ENCODE results near the gene CNTN4.

Gene CNTN4

DNA sequence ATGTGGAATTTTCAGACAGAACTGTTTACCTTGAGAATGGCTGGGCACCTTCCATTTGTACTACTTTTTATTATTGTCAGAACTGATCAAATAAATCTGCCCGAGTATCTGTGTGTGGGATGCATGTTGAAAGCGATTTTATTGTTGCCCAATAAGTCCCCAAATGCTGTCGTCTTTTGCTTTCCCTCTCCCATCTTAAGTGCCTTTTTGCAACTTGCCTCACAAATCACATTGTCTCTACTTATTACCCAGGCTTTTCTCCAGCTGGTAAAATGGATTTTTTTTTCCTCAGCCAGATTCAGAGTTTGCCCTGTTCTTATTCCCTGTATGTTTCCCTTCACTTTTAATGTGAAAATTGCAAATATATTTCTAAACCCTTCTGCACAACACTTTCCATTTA, 163.1 kb downstream of the CNTN4 start:
- no peak for DNase-seq (ENCODE audit: low read depth, low spot score)

DNA sequence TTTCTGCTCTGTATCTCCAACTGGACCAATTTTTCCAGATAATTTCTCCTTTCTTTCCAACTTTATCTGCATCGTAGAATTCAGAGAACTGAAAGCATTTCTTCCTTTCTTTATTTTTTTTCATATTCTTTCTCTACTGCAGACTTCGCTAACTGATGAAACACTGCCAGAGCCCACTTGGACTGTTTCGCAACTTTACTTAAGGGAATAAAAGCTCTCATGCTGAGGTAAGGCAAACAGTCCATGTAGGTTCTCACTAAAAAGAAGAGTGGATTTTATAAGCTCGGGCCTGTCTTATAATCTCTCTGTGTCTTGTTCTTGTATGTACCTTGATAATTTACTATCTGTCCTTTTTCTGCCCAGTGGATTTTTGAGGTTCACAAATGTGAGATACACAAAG, 163.5 kb downstream of the CNTN4 start:
- no peak for DNase-seq (ENCODE audit: low read depth, low spot score)

DNA sequence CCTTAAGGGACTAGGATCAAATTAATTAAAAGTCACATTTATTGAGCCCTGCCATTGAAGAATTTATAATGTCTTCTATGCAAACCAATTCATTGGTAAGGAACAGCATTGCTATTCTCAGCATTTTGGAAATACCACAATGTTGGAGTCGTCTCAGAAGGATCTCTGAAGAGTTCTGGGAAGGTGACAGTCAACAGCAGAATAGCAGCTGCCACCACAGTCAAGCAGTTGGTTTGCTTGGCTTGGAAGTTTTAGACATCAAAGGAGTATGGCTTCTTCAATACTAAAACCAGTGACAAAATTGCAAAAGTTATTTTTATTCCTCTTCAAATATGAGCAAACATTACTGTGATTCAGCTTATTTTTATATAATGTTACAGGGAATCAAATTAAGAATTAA, 167.9 kb downstream of the CNTN4 start:
- DNase-seq (ENCODE audit: low read depth, low spot score), result no peak

DNA sequence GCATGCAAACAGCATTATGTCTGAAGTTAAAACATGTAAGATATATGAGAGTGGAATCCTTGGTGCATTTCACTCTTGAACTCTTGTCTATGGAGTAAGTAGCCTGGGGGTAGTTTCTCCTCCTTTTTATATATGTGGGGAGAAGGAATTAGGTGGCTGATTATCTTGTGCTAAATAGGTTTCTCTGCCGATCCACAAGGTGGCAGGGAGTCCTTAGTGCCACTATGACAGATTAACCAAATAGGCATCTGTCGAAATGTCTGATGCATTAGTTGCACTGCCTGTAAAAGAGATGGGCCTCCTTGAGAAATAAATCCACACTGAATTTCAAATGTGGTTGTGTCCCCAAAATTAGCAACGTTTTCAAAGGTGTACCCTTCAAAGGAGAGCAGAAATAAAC, 170.1 kb downstream of the CNTN4 start:
- DNase-seq (ENCODE audit: low read depth, low spot score), result no peak

DNA sequence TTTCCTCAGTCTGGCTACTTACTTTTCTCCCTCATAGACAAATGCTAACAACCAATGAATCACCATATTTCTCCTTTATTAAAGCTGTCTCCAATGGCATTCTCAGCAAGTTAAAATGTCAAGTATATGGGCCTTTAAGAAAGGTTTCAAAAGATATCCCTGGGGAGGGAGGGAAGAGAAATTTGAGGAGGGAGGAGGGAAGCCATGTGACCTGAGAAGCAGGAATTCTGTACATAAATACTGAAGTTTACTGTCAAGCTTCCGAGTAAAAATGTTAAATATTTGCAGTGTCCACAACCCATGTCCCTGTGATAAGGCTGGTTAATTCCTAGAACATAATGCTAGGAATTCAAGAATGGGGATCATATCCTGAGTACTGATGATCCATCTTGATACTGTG, 175.9 kb downstream of the CNTN4 start:
- DNase-seq (ENCODE audit: low read depth, low spot score), result no peak

DNA sequence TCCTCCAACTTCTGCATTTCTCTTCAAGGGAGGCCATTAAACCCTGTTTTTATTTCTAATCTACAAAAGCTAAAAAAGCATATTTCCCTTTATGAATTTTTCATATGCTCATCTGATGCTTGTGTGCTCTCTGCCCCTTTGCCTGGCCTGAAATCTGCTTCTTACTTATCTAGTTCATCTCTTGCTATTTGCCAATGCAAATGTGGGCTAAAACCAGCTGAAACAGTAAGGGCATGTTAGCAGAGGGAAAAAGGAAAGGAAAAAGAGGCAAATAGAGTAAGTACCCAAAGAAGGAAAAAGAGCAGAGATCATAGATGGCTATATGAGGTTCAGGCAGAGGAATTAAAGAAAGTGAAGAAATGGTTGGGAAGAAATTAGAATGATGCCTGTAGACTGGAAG, 185.2 kb downstream of the CNTN4 start:
- no peak for DNase-seq (ENCODE audit: low read depth, low spot score)

DNA sequence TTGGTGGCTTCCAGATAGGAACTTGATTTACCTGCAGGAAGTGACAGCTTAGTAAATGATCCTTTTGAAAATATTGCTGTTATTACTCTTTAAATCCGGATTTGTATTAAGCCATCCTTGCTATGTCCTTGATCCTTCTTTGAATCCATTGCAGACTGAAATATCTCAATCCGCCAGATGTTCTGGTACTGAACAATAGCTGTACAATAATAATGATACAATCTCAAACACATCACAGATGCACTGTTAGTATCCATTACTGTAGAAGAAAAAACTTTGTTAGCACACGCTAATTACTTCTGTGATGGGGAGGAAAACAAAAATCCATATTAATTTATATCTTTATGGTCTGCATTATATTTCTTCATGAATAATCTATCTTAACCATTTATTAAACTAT, 202.3 kb downstream of the CNTN4 start:
- no peak for DNase-seq (ENCODE audit: low read depth, low spot score)

DNA sequence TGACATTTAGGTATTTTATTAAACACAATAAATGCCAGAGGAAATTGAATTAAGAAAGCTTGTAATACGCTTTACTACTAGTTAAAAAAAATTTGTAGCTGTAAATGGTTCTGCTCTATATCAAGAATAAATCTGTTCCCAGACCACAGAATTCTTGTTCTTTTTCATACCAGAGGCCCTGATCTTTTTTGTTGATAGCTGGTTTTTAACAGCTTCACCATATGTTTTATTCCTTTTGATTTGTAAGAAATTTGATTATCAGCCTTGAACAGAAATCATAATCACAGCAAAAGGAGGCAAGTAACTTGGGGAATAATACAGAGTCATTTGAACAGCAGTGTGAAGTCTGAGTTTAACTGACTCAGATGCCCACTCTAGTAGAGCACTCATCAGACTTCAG, 202.7 kb downstream of the CNTN4 start:
- no peak for DNase-seq (ENCODE audit: low read depth, low spot score)

DNA sequence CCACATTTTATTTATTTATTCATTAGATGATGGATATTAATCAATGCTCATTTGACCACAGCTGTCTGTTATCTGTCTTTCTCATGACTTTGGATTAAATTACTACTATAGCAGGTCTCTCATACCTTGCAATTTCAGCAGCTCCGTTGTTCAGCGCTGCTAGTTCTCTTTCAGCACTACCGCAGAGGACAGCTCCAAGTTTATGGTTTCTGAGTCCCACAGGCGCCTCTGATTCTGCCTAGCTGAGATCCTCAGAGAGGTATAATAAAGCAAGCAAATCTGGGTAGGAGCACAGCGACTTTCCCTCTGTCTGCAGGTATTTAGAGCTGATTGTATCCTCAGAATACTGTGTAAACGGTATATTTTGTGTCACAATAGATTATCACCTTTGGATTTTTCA, 204.9 kb downstream of the CNTN4 start:
- no peak for DNase-seq (ENCODE audit: low read depth, low spot score)

DNA sequence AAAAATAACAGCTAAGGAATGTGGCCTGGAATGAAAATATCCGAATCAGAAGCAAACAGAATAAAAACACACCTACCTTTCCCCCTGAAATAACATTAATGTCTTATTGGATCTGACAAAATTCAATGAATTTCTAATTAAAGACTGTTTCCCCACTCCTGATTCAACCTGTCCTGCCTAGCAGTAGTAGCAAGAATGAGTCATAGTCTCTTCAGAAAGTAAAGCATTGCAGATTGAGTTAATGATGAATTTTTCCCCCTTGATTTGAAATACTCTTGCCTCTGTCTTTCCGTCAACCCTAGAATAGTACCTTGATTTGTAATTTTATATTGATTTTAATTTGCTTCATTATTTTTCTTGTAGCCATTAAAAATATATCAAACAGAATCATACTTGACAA, 212.4 kb downstream of the CNTN4 start:
- DNase-seq (ENCODE audit: low read depth, low spot score), result no peak

DNA sequence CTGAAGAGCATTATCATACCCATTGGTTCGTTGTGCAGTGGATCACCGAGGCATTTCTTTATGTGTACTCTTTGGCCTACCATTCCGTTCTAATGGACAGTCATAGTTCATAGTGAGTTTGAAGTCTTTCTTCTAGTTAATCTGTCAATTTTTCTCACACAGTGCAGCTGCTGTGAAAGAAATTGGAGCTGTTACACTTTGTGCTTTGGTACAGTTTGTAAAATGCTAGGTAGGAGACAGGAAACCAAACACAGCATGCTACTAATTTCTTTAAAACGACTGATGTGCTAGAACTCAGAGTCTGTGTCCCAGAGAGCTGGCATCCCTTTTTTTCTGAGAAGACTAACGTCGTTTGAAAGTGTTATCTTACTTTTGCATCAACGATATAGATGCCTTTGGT, 218.9 kb downstream of the CNTN4 start:
- no peak for DNase-seq (ENCODE audit: low read depth, low spot score)

DNA sequence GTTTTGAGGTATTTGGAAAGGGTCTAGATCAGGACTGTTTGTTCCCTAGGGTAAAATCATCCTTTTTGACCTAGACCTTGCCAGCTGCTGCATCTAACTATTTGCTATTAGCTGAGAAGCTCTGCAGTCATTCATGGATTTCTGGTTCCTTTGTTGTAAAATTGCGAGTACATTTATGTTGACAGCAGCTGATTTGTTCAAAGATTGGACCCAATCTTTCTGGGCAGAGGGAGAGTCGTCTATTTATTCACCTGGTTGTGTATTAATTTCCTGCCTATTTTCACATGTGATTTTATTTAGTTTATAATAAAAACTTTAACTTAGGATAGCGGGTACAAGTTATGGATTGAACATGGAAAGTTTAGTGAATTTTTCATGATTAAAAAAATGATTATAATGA, 236.3 kb downstream of the CNTN4 start:
- no peak for DNase-seq (ENCODE audit: low read depth, low spot score)

DNA sequence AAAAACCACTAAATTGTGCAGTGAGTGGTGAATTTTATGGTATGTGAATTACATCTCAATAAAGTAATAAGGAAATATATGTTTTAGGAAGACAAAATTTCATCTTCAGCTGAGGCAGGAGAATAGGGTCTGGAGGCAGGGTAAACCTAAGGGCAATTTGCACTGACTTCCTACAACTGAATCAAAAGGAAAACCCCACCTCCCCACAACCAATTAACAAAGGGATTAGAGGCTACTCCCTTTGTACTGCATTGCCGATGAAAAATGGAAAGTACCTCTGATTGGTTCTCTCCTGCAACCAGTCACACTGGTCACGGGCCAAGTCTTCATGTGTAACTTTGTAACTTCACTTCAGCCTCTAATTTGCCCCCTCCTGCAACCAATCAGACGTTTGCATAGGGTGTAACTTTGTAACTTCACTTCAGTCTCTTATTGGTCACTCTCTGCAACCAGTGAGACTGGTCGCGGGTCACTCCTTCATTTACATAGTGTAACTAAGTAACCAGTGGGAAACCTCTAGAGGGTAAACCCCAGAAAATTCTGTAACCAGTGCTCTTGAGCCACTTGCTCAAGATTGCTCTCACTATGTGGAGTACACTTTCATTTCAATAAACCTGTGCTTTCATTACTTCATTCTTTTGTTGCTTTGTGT, 244.5 kb downstream of the CNTN4 start:
- no peak for DNase-seq (ENCODE audit: low read depth, low spot score)

DNA sequence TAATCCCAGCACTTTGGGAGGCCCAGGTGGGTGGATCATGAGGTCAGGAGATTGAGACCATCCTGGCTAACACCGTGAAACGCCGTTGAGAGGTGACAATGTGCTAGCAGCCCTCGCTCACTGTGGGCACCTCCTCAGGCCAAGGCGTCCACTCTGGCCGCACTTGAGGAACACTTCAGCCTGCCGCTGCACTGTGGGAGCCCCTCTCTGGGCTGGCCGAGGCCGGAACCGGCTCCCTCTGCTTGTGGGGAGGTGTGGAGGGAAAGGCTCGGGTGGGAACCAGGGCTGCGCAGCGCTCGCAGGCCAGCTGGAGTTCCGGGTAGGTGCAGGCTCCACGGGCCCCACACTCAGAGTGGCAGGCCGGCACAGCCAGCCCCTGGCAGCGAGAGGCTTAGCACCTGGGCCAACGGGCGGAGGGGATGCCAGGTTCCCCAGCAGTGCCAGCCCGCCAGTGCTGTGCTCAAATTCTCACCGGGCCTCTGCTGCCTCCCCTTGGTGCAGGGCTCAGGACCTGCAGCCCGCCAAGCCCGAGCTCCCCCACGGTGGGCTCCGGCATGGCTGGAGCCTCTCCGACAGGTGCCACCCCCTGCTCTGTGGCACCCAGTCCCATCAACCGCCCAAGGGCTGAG, 253.6 kb downstream of the CNTN4 start:
- DNase-seq (ENCODE audit: low read depth, low spot score), result no peak

DNA sequence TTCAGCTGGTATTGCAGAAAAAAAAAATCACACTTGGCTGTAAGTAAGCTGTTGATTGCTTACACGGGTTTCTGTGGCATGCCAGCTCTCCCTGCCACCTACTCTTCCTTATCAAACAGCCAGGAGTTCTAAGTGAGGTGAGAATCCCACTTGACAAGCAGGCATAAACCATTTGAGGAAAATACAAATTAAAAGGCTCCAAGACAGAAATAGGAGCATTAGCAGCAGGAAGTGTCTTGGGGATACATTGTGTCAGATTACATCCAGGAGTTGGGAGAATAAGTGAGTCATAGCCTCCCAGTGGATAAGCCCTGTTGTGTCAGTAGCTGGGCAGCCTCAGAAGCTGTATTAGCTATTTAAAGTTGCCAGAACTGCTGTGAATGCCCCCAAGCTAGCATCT, 256.0 kb downstream of the CNTN4 start:
- no peak for DNase-seq (ENCODE audit: low read depth, low spot score)

DNA sequence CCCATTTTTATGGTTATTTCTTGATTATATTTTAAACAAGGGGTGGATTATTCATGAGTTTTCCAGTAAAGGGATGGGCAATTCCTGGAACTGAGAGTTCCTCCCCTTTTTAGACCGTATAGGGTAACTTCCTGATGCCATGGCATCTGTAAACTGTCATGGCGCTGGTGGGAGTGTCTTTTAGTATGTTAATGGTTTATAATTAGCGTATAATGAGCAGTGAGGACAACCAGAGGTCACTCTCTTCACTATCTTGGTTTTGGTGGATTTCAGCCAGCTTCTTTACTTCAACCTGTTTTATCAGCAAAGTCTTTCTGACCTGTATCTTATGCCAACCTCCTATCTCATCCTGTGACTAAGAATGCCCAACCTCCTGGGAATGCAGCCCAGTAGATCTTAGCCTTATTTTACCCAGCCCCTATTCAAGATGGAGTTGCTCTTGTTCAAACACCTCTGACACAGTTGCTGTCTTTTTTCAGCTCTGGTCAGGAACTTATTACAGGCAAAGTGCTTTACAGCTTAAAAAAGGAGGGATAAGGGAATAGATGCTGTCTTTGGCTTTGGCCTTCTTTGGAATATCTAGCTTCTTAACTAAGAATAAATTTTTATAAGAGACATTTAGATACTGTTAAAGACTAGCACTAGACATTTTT, 257.8 kb downstream of the CNTN4 start:
- DNase-seq (ENCODE audit: low read depth, low spot score), result no peak

DNA sequence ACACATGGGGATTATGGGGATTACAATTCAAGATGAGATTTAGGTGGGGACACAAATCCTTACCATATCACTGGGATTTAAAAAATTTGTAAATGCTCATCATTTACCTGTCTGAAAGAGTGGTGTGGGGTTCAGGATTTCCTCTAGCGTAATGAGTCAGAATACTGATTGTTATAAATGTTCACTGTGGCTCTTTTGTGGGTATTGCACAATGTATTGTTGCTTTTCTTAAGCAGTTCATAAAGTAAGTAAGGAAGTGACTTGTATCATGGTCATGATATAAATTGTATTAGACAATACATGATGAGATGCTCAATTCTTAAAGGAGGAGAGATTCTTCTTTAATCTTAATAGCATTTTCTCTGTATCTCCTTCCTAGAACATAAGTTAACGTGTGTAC, 262.1 kb downstream of the CNTN4 start:
- DNase-seq (ENCODE audit: low read depth, low spot score), result no peak

DNA sequence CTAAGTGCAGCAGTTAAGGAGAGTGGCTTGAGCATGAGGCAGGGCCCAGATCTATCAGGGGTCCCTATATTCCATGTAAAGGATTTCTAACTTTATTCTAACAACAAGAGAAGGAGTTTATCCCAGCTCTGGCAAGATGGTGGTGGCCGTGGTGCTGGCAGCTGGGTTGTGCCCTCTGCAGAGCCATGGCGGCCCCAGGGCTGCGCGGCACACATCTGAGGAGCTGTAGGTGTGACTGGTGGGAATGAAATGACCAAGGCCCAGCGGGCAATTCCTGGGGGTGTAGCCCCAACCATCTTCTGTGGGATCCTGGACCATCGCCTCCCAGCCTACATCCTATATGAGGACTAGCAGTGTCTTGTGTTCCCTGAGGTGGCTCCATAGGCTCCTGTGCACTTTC, 263.5 kb downstream of the CNTN4 start:
- no peak for DNase-seq (ENCODE audit: low read depth, low spot score)

DNA sequence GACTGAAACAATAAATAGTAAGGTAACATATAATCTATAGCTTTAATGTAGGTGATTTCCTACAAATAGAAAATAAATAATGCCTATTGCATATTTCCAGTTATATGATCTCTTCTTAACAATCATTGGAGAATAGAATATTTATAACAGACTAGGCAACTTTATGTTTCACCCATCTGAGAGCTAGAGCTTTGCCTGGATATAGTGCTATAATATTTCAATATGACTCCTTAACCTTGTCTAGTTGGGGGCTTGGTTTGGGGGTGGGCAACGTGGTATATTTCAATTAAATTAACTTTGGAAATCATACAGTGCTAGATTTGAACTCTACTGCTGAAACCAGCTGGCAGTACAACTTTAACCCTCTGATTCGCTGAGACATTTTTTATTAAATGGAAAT, 265.2 kb downstream of the CNTN4 start:
- DNase-seq (ENCODE audit: low read depth, low spot score), result no peak

DNA sequence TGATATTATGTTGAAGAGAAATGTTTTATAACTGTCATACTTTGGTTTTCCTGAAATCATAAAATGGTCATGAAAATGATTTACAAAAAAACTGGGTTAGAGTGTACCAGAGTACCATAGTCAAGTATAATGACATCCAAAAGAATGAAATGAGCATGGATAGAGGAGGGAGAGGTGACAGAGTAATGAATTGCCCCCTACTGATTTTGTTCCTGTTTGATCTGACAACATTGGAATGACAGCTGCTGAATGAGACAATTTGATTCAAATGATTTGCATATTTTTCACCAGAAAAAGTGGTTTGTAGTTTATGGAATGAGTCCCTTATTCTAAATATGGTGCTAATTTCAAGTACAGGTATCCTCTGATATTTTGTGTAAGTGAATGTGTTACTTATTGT, 271.7 kb downstream of the CNTN4 start:
- DNase-seq (ENCODE audit: low read depth, low spot score), result no peak

DNA sequence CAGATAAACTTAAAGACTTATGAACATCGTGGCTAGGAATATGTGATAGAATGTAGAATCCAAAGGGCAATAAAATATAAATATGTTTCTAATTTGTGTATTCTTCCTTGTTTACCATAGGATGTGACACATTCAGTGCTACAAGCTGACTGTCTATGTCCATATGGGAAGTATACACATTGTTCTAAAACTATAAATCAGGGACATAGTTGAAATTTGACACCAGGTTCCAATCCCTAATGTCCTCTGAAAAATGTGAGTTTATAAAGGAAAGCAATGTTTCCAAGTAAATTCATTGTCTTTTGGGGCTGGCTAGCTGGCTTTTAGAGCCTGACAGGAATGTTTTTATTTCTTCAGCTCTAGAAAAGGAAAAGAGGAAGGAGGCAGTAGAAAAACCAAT, 273.6 kb downstream of the CNTN4 start:
- no peak for DNase-seq (ENCODE audit: low read depth, low spot score)

DNA sequence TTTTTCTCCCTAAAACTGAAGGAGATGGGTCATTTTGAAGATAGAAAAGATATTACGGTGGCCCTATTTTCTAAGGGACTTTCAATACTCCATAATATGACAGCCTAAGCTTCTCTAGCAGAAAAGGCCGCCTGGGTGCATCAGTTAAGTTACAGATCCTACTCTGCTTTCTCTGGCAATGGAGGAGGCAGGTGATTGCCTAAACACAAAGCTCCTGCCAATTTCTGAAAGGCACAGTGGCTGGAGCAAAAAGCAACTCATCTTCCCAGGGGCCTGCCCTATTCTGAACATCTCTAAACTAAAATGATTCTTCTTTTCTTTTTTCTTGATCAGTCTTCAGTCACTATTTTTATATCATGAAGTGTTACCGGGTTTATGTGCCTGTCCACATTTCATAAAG, 276.7 kb downstream of the CNTN4 start:
- no peak for DNase-seq (ENCODE audit: low read depth, low spot score)

DNA sequence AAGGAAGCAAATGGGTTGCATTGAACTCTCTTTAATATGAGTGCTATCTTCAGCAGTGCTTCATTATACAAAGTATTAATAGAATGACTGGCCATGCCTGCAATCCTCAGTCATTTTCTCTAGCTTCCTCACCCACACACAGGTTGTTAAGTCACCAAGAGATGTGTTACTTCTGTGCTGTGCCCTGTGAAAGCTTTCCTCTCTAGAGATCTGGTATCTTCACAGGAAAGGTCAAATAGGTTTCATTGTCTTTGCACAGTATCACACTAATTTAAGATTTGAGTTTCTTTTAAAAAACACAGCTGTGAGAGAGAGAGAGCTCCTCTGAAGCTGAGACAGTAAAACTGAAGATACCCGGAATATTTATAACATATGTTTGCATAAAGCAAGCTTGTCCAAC, 278.6 kb downstream of the CNTN4 start:
- no peak for DNase-seq (ENCODE audit: low read depth, low spot score)
